NCI-H2081 (cell line): ENCODE data around the gene PLEKHA4.
"Not testable (repeated sequence)": the region's sequence is repeated elsewhere in the genome, so short reads cannot be mapped to it uniquely, and the experiment has no call there.

Experiments used
- DNase-seq, 2 experiments: peaks; one replicate each; lab custom pipeline; 2025; lab: John Stamatoyannopoulos, UW

The PLEKHA4 gene

GRCh38 chr19:48868114-48868886 lies at the start of gene PLEKHA4:
TSS of gene PLEKHA4 (minus strand) at chr19:48868617. CDS start at chr19:48867620, 997 bp downstream.
- DNase-seq, result no peak

GRCh38 chr19:48918071-48918470 lies 49.7 kb upstream of the PLEKHA4 start:
- DNase-seq, result no peak

GRCh38 chr19:48915757-48916156 lies 47.3 kb upstream of the PLEKHA4 start:
- no peak for DNase-seq

- DNase-seq, result no peak
Measured at GRCh38 chr19:48914181-48914580, 45.8 kb upstream of the PLEKHA4 start.

GRCh38 chr19:48913114-48913889 lies 44.9 kb upstream of the PLEKHA4 start:
- DNase-seq, result peak in 1 of 2 experiments; percentile 9

GRCh38 chr19:48910803-48911202 lies 42.4 kb upstream of the PLEKHA4 start:
- DNase-seq, result no peak

- not testable (repeated sequence) for DNase-seq
Measured at GRCh38 chr19:48909424-48910077, 41.1 kb upstream of the PLEKHA4 start.

GRCh38 chr19:48907671-48908070 lies 39.3 kb upstream of the PLEKHA4 start:
- DNase-seq, result no peak

GRCh38 chr19:48906324-48906723 lies 37.9 kb upstream of the PLEKHA4 start:
- no peak for DNase-seq

GRCh38 chr19:48905664-48906063 lies 37.2 kb upstream of the PLEKHA4 start:
- DNase-seq, result no peak

GRCh38 chr19:48903788-48904187 lies 35.4 kb upstream of the PLEKHA4 start:
- not testable (repeated sequence) for DNase-seq

GRCh38 chr19:48902291-48902690 lies 33.9 kb upstream of the PLEKHA4 start:
- not testable (repeated sequence) for DNase-seq

GRCh38 chr19:48900477-48901406 lies 32.3 kb upstream of the PLEKHA4 start:
- no peak for DNase-seq

- DNase-seq, result peak; percentile 95 to 97
Measured at GRCh38 chr19:48899781-48900476, 31.5 kb upstream of the PLEKHA4 start, which contains the start of gene NUCB1. TSS of gene NUCB1 (plus strand) at chr19:48900312. CDS start at chr19:48900797, 485 bp downstream.

GRCh38 chr19:48899386-48899749 lies 31.0 kb upstream of the PLEKHA4 start:
- DNase-seq, result not testable (repeated sequence)

- no peak for DNase-seq
Measured at GRCh38 chr19:48897181-48897580, 28.8 kb upstream of the PLEKHA4 start.

GRCh38 chr19:48896191-48896720 lies 27.8 kb upstream of the PLEKHA4 start:
- DNase-seq, result no peak

GRCh38 chr19:48895226-48895625 lies 26.8 kb upstream of the PLEKHA4 start:
- DNase-seq, result no peak

- no peak for DNase-seq
Measured at GRCh38 chr19:48890551-48890950, 22.1 kb upstream of the PLEKHA4 start.

- DNase-seq, result not testable (repeated sequence)
Measured at GRCh38 chr19:48889496-48889895, 21.1 kb upstream of the PLEKHA4 start.
